NCI-H82 treated with DMSO at 0.1 percent for 48 hours (cell line): Measurements from ENCODE around the gene RAB12.
"Not testable (repeated sequence)": the region's sequence is repeated elsewhere in the genome, so short reads cannot be mapped to it uniquely, and the experiment has no call there.

ENCODE experiments used
- DNase-seq: peaks from one replicate; lab custom pipeline; 2025; ENCODE audit not compliant: unreplicated experiment; lab: John Stamatoyannopoulos, UW

Gene RAB12

GRCh38 chr18:8643326-8643878 is 34.2 kb downstream of the RAB12 start:
- DNase-seq = no peak

GRCh38 chr18:8647359-8647758 is 38.1 kb downstream of the RAB12 start:
- not testable (repeated sequence) for DNase-seq

GRCh38 chr18:8651478-8652261 is 42.4 kb downstream of the RAB12 start:
- not testable (repeated sequence) for DNase-seq

GRCh38 chr18:8654503-8655451 is 45.5 kb downstream of the RAB12 start:
- peak; percentile 14 for DNase-seq

GRCh38 chr18:8656232-8656631 is 47.0 kb downstream of the RAB12 start:
- DNase-seq = no peak

- DNase-seq = no peak
Measured at GRCh38 chr18:8657050-8657820, 48.0 kb downstream of the RAB12 start.

GRCh38 chr18:8657873-8658470 is 48.7 kb downstream of the RAB12 start:
- DNase-seq = no peak

- no peak for DNase-seq
Measured at GRCh38 chr18:8658858-8659485, 49.7 kb downstream of the RAB12 start.

- DNase-seq = no peak
Measured at GRCh38 chr18:8659609-8660242, 50.5 kb downstream of the RAB12 start.

GRCh38 chr18:8660316-8660715 is 51.1 kb downstream of the RAB12 start:
- no peak for DNase-seq

GRCh38 chr18:8661754-8662559 is 52.7 kb downstream of the RAB12 start:
- DNase-seq = no peak

- DNase-seq = no peak
Measured at GRCh38 chr18:8662560-8663255, 53.5 kb downstream of the RAB12 start.

GRCh38 chr18:8667846-8668245 is 58.6 kb downstream of the RAB12 start:
- no peak for DNase-seq

GRCh38 chr18:8668381-8668780 is 59.1 kb downstream of the RAB12 start:
- DNase-seq = no peak

GRCh38 chr18:8669571-8669970 is 60.3 kb downstream of the RAB12 start:
- DNase-seq = no peak

- DNase-seq = no peak
Measured at GRCh38 chr18:8673256-8674209, 64.3 kb downstream of the RAB12 start.

GRCh38 chr18:8675057-8675456 is 65.8 kb downstream of the RAB12 start:
- no peak for DNase-seq
